Keratinocyte (primary cell): ENCODE results near the gene ZCCHC7. TPM values are rescaled to one million over a fixed set of nuclear protein-coding genes. Genes with fewer than 3 reads are reported as not detected.

Experiments used
- DNase-seq: peaks from one replicate; pipeline ENCODE4 v3.0.0-alpha.2; 2011; ENCODE audit warnings: low read depth, missing footprints, low spot score
- FAIRE-seq: peaks from 2 replicates; lab custom pipeline; 2011; peaks lifted over from hg19 to GRCh38; lab: Jason Lieb, UNC
- H2AFZ ChIP-seq: 2 replicates; pipeline ENCODE4 v1.6.0; 2012; ENCODE audit warnings: low read length, control low read depth, inconsistent platforms; ENCODE audit not compliant: control insufficient read depth
- H3K27ac ChIP-seq: 2 replicates; pipeline ENCODE4 v1.5.1; 2011; ENCODE audit warnings: low read length; ENCODE audit not compliant: control insufficient read depth, insufficient read depth
- H3K27me3 ChIP-seq: 3 replicates; pipeline ENCODE4 v1.6.0; 2011; ENCODE audit warnings: low read length; ENCODE audit not compliant: control insufficient read depth, insufficient read depth; ENCODE audit errors: extremely low read depth
- H3K36me3 ChIP-seq, 2 experiments: 2 replicates in 1 of 2; 3 replicates in 1 of 2; pipeline ENCODE4 v1.5.1; 2011; ENCODE audit warnings: low read length in 2 of 2, mild to moderate bottlenecking in 1 of 2; ENCODE audit not compliant: control insufficient read depth in 2 of 2, insufficient read depth in 2 of 2; ENCODE audit errors: extremely low read depth in 1 of 2
- H3K4me1 ChIP-seq: 3 replicates; pipeline ENCODE4 v1.5.1; 2011; ENCODE audit warnings: low read length; ENCODE audit not compliant: control insufficient read depth, insufficient read depth; ENCODE audit errors: extremely low read depth
- H3K4me2 ChIP-seq: 3 replicates; pipeline ENCODE4 v1.6.0; 2011; ENCODE audit warnings: low read depth, low read length; ENCODE audit not compliant: control insufficient read depth, insufficient read depth; ENCODE audit errors: extremely low read depth
- H3K4me3 ChIP-seq, 3 experiments: fragments of 200-600 bp in 1 of 3; sonication (generic) in 1 of 3; 2 replicates in 2 of 3; 3 replicates in 1 of 3; pipeline ENCODE4 v1.5.1; 2011 to 2016; ENCODE audit warnings: low read length in 3 of 3, mild to moderate bottlenecking in 3 of 3, control low read depth in 2 of 3, inconsistent platforms in 1 of 3, low read depth in 1 of 3, mixed read lengths in 1 of 3, mixed run types in 1 of 3, moderate library complexity in 1 of 3; ENCODE audit not compliant: control insufficient read depth in 2 of 3, insufficient read depth in 2 of 3; ENCODE audit errors: extremely low read depth in 1 of 3
- H3K79me2 ChIP-seq: 2 replicates; pipeline ENCODE4 v1.6.0; 2012; ENCODE audit warnings: low read length; ENCODE audit not compliant: control insufficient read depth, insufficient read depth
- H3K9ac ChIP-seq: 3 replicates; pipeline ENCODE4 v1.6.0; 2011; ENCODE audit warnings: low read length; ENCODE audit not compliant: control insufficient read depth, insufficient read depth; ENCODE audit errors: extremely low read depth
- H3K9me1 ChIP-seq: 3 replicates; pipeline ENCODE4 v1.6.0; 2011; ENCODE audit warnings: low read length; ENCODE audit not compliant: control insufficient read depth, insufficient read depth; ENCODE audit errors: extremely low read depth
- H3K9me3 ChIP-seq: 2 replicates; pipeline ENCODE4 v1.5.1; 2012; ENCODE audit warnings: low read depth, low read length; ENCODE audit not compliant: control insufficient read depth
- H4K20me1 ChIP-seq: 3 replicates; pipeline ENCODE4 v1.6.0; 2011; ENCODE audit warnings: low read length; ENCODE audit not compliant: control insufficient read depth, insufficient read depth; ENCODE audit errors: extremely low read depth
- CTCF ChIP-seq, 3 experiments: IDR thresholded peaks in 1 of 3; conservative IDR thresholded peaks in 1 of 3; optimal IDR thresholded peaks in 1 of 3; 2 replicates in 2 of 3; 3 replicates in 1 of 3; pipeline versions ENCODE3 to v1.5.1; 2011; ENCODE audit warnings: low read length in 3 of 3, mild to moderate bottlenecking in 3 of 3, moderate library complexity in 2 of 3, control low read depth in 1 of 3, inconsistent platforms in 1 of 3; ENCODE audit not compliant: insufficient read depth in 2 of 3; ENCODE audit errors: extremely low read depth in 1 of 3
- EZH2 ChIP-seq: IDR thresholded peaks from one replicate; pipeline ENCODE4 v1.6.1; 2012; ENCODE audit warnings: inconsistent platforms, mild to moderate bottlenecking, low read length, moderate library complexity
- dilution Hi-C: fragments of 300-500 bp; cut with MboI; formaldehyde crosslinking; loops from one replicate; pipeline ENCODE4 v1.7.0; 2020; ENCODE audit warnings: low sequenced_read_pairs; ENCODE audit not compliant: extremely low pct_ligation_motif_present
- polyA plus RNA-seq, 5 experiments: library from polyadenylated mRNA; depleted of rRNA in 3 of 5; stranded (reverse) in 3 of 5; stranded (forward) in 1 of 5; unstranded in 1 of 5; fragments of >200 nt; gene quantifications; 1 replicate in 1 of 5; 2 replicates in 3 of 5; 3 replicates in 1 of 5; pipeline versions ENCODE4 v1.2.1 to v1.2.3, GENCODE V29; 2011 to 2012; ENCODE audit warnings: missing spikeins in 2 of 5, low read depth in 1 of 5, low replicate concordance in 1 of 5

The ZCCHC7 gene
- polyA plus RNA-seq, 1 donor (not counting 4 experiments of a cell fraction or from before 2014, with no cell fraction given), result 16.5 TPM

- dilution Hi-C loops, result no loop called here
- H3K79me2 ChIP-seq, result no peaks in the 10 kb centered on the region
- no peak overlapping the region for H2AFZ ChIP-seq
- no peaks in the 10 kb centered on the region for H3K27me3 ChIP-seq
- no peaks in the 10 kb centered on the region for H3K9me1 ChIP-seq
- FAIRE-seq, result no peak
- no peak overlapping the region for H3K9ac ChIP-seq
- no peak for TF ChIP-seq CTCF (optimal IDR thresholded peaks at IDR 0.05 in 1 of 3, IDR thresholded peaks at IDR 0.05 in 1 of 3, conservative IDR thresholded peaks at IDR 0.05 in 1 of 3; ENCODE audit: extremely low read depth in 1 of 3, insufficient read depth in 2 of 3, low read length in 3 of 3)
- no peak for TF ChIP-seq EZH2
- DNase-seq, result no peak
- H3K36me3 ChIP-seq, result no peaks in the 10 kb centered on the region
- no peaks in the 10 kb centered on the region for H4K20me1 ChIP-seq
- H3K27ac ChIP-seq, result no peak overlapping the region
- H3K9me3 ChIP-seq, result no peaks in the 10 kb centered on the region
- no peak overlapping the region for H3K4me2 ChIP-seq
- no peak overlapping the region for H3K4me3 ChIP-seq
- no peaks in the 10 kb centered on the region for H3K4me1 ChIP-seq
These were observed 135.8 kb downstream of the ZCCHC7 start for GRCh38 chr9:37255944-37256862.

GRCh38 chr9:37259951-37260350, 139.6 kb downstream of the ZCCHC7 start:
- H3K4me1 ChIP-seq, result no peaks in the 10 kb centered on the region
- H3K79me2 ChIP-seq, result no peaks in the 10 kb centered on the region
- H3K27me3 ChIP-seq, result no peaks in the 10 kb centered on the region
- no peak overlapping the region for H2AFZ ChIP-seq
- H3K9ac ChIP-seq, result no peak overlapping the region
- H4K20me1 ChIP-seq, result no peaks in the 10 kb centered on the region
- no peak overlapping the region for H3K27ac ChIP-seq
- no peaks in the 10 kb centered on the region for H3K36me3 ChIP-seq
- no peak overlapping the region for H3K4me2 ChIP-seq
- no peak for TF ChIP-seq EZH2
- TF ChIP-seq CTCF (optimal IDR thresholded peaks at IDR 0.05 in 1 of 3, IDR thresholded peaks at IDR 0.05 in 1 of 3, conservative IDR thresholded peaks at IDR 0.05 in 1 of 3; ENCODE audit: extremely low read depth in 1 of 3, insufficient read depth in 2 of 3, low read length in 3 of 3), result no peak
- no peak for DNase-seq
- dilution Hi-C loops, result no loop called here
- no peaks in the 10 kb centered on the region for H3K9me3 ChIP-seq
- no peaks in the 10 kb centered on the region for H3K9me1 ChIP-seq
- no peak overlapping the region for H3K4me3 ChIP-seq
- FAIRE-seq, result no peak
